HepG2 (cell line): ENCODE data around the gene XPO5. TPM values are rescaled to one million over a fixed set of nuclear protein-coding genes. Genes with fewer than 3 reads are reported as not detected.

Experiments used
- CBX2 ChIP-seq, 2 experiments: fragments of 200-600 bp in 1 of 2; sonication (generic); formaldehyde crosslinking in 1 of 2; IDR thresholded peaks; 2 replicates each; pipeline versions ENCODE4 v1.7.0 to v1.8.1; 2018 to 2022; ENCODE audit warnings: low read depth in 2 of 2, low read length in 1 of 2, mild to moderate bottlenecking in 1 of 2, missing genetic modification reagents in 1 of 2
- HDAC1 ChIP-seq: sonication (generic); formaldehyde crosslinking; IDR thresholded peaks from 2 replicates; pipeline ENCODE4 v1.5.1; 2020; ENCODE audit warnings: mild to moderate bottlenecking, missing genetic modification reagents
- HIVEP1 ChIP-seq: sonication (generic); formaldehyde crosslinking; IDR thresholded peaks from 2 replicates; pipeline ENCODE4 v1.4.0; 2020; ENCODE audit warnings: mild to moderate bottlenecking, missing genetic modification reagents
- HNRNPK ChIP-seq: fragments of 200-400 bp; formaldehyde crosslinking; IDR thresholded peaks from 2 replicates; pipeline ENCODE4 v1.6.1; 2018; ENCODE audit warnings: low read length, low read depth, moderate library complexity, mild to moderate bottlenecking; ENCODE audit not compliant: poor library complexity, severe bottlenecking
- IRF2 ChIP-seq: IDR thresholded peaks from 2 replicates; pipeline ENCODE4 v1.6.1; 2018; ENCODE audit warnings: missing genetic modification reagents, missing compliant biosample characterization
- RAD51 ChIP-seq: fragments of 450-650 bp; IDR thresholded peaks from 2 replicates; pipeline ENCODE4 v1.6.1; 2016; ENCODE audit warnings: borderline replicate concordance
- THYN1 ChIP-seq: sonication (generic); formaldehyde crosslinking; IDR thresholded peaks from 2 replicates; pipeline ENCODE4 v1.8.1; 2023; ENCODE audit warnings: low read depth, mild to moderate bottlenecking, moderate library complexity, missing genetic modification reagents, borderline replicate concordance
- TMF1 ChIP-seq: sonication (generic); formaldehyde crosslinking; IDR thresholded peaks from 2 replicates; pipeline ENCODE4 v1.8.1; 2022; ENCODE audit warnings: low read depth, missing genetic modification reagents
- TRIM24 ChIP-seq: sonication (generic); formaldehyde crosslinking; IDR thresholded peaks from 2 replicates; pipeline ENCODE4 v1.8.0; 2022; ENCODE audit warnings: mild to moderate bottlenecking, missing genetic modification reagents
- ZNF10 ChIP-seq: sonication (generic); formaldehyde crosslinking; IDR thresholded peaks from 2 replicates; pipeline ENCODE4 v1.4.0; 2020; ENCODE audit warnings: mild to moderate bottlenecking, low read depth, missing genetic modification reagents, borderline replicate concordance
- ZNF451 ChIP-seq: sonication (generic); formaldehyde crosslinking; IDR thresholded peaks from 2 replicates; pipeline ENCODE4 v1.5.0; 2020; ENCODE audit warnings: mild to moderate bottlenecking, missing genetic modification reagents
- ZNF496 ChIP-seq: sonication (generic); formaldehyde crosslinking; IDR thresholded peaks from 2 replicates; pipeline ENCODE4 v1.8.1; 2023; ENCODE audit warnings: mild to moderate bottlenecking, moderate library complexity, missing genetic modification reagents; ENCODE audit not compliant: insufficient replicate concordance
- ZNF616 ChIP-seq: sonication (generic); formaldehyde crosslinking; IDR thresholded peaks from 2 replicates; pipeline ENCODE4 v1.5.0; 2020; ENCODE audit warnings: low read depth, mild to moderate bottlenecking, missing genetic modification reagents
- ZNF720 ChIP-seq: sonication (generic); formaldehyde crosslinking; IDR thresholded peaks from 2 replicates; pipeline ENCODE4 v1.4.0; 2020; ENCODE audit warnings: missing genetic modification reagents
- ZNF780A ChIP-seq: sonication (generic); formaldehyde crosslinking; IDR thresholded peaks from 2 replicates; pipeline ENCODE4 v1.8.0; 2022; ENCODE audit warnings: mild to moderate bottlenecking, missing genetic modification reagents, moderate library complexity
- ZNF788 ChIP-seq: sonication (generic); formaldehyde crosslinking; IDR thresholded peaks from 2 replicates; pipeline ENCODE4 v1.5.0; 2020; ENCODE audit warnings: mild to moderate bottlenecking, missing genetic modification reagents, borderline replicate concordance
- ZNF792 ChIP-seq: IDR thresholded peaks from 2 replicates; pipeline ENCODE4 v1.6.1; 2016
- polyA plus RNA-seq, 8 experiments: library from polyadenylated mRNA; depleted of rRNA in 3 of 8; stranded (reverse) in 7 of 8; unstranded in 1 of 8; fragments of >200 nt; fragmentation: Illumina TruSeq in 4 of 8; extraction: Trizol in 4 of 8; gene quantifications; 2 replicates each; pipeline versions ENCODE4 v1.2.1 to v1.2.3, GENCODE V29; 2011 to 2016; ENCODE audit warnings: low read depth in 4 of 8, missing spikeins in 1 of 8, mixed read lengths in 1 of 8; ENCODE audit not compliant: insufficient read depth in 1 of 8
- total RNA-seq, 5 experiments: library from RNA; depleted of rRNA; stranded (reverse); fragments of >200 nt; fragmentation: Illumina TruSeq; extraction: Trizol; gene quantifications; 2 replicates each; pipeline ENCODE4 v1.2.3, GENCODE V29; 2016; ENCODE audit warnings: low read depth in 1 of 5
- TF ChIP-seq, protein P1 (sequence below): sonication (generic); formaldehyde crosslinking; IDR thresholded peaks from 2 replicates; pipeline ENCODE4 v1.8.1; 2023; ENCODE audit warnings: missing genetic modification reagents, mild to moderate bottlenecking, borderline replicate concordance
- TF ChIP-seq, protein P2 (sequence below): IDR thresholded peaks from 2 replicates; pipeline ENCODE4 v1.6.1; 2016; ENCODE audit warnings: control low read depth
- TF ChIP-seq, protein P3 (sequence below): sonication (generic); formaldehyde crosslinking; conservative IDR thresholded peaks from 2 replicates; pipeline ENCODE4 v1.4.0; 2020; ENCODE audit warnings: mild to moderate bottlenecking, missing genetic modification reagents, moderate library complexity
- TF ChIP-seq, protein P4 (sequence below): sonication (generic); formaldehyde crosslinking; conservative IDR thresholded peaks from 2 replicates; pipeline ENCODE4 v1.5.0; 2020; ENCODE audit warnings: missing genetic modification reagents
- TF ChIP-seq, protein P5 (sequence below): IDR thresholded peaks from 2 replicates; pipeline ENCODE4 v1.6.1; 2016; ENCODE audit warnings: missing biosample characterization, missing genetic modification reagents, low read depth

XPO5 gene
- total and polyA plus RNA-seq, 2 of the 13 experiments (the other 11 are each of a cell fraction or from before 2014, with no cell fraction given): 52.2 to 68.0 TPM

DNA sequence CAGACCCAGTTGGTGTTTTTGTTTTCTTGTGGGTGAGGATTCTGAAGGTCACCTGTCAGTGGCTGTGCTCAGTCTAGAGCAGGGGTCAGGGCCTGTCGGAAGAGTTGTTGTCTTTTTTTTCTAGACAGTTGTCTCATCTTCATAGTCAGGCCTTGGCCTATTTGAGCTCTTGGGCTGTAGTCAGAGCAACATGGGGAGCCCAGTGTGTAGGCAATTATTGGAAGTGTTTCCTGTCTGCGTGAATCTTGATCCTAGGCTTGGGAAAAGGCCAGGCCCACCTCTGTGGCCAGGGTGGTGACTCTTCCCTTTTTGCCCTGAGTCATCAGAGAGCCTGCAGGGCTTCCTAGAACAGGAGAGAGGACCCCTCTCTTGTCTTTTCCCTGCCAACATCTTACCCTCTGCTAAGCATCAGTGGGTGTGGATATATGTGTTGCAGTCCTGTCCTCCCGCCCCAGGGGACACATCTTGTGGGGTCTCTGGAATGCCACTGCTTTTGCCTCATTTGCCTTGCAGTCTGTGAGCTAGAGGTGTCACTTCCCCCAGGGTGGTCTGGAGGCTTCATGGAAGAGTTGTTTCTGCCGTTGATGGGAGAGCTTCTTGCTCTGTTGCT lies 87.1 kb downstream of the XPO5 start (continued):
- TF ChIP-seq, protein P1, sequence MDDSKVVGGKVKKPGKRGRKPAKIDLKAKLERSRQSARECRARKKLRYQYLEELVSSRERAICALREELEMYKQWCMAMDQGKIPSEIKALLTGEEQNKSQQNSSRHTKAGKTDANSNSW (CRISPR knock-in tag): no peak
- TF ChIP-seq ZNF792 (CRISPR knock-in tag) (no peak), TMF1 (CRISPR knock-in tag) (no peak), TRIM24 (CRISPR knock-in tag) (no peak), THYN1 (no peak), IRF2 (CRISPR knock-in tag) (peak; percentile 78), ZNF496 (no peak), ZNF10 (CRISPR knock-in tag) (no peak), HIVEP1 (CRISPR knock-in tag) (0 out of 2 replicates have a peak, but pooled peaks have one; percentile 58), ZNF788 (CRISPR knock-in tag) (no peak), ZNF616 (no peak), CBX2 (IDR thresholded peaks at IDR 0.05; ENCODE audit: low read depth, low read length) (no peak), CBX2 (CRISPR knock-in tag; IDR thresholded peaks at IDR 0.05; ENCODE audit: low read depth) (no peak), HNRNPK (no peak), RAD51 (no peak), ZNF720 (CRISPR knock-in tag) (no peak), ZNF451 (no peak), HDAC1 (CRISPR knock-in tag) (peak; percentile 60; the same call in 1 of the 2 replicates), ZNF780A (CRISPR knock-in tag) (no peak)
- TF ChIP-seq, protein P2, sequence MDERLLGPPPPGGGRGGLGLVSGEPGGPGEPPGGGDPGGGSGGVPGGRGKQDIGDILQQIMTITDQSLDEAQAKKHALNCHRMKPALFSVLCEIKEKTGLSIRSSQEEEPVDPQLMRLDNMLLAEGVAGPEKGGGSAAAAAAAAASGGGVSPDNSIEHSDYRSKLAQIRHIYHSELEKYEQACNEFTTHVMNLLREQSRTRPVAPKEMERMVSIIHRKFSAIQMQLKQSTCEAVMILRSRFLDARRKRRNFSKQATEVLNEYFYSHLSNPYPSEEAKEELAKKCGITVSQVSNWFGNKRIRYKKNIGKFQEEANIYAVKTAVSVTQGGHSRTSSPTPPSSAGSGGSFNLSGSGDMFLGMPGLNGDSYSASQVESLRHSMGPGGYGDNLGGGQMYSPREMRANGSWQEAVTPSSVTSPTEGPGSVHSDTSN (CRISPR knock-in tag): 0 out of 2 replicates have a peak, but pooled peaks have one; percentile 24
- TF ChIP-seq, protein P3, sequence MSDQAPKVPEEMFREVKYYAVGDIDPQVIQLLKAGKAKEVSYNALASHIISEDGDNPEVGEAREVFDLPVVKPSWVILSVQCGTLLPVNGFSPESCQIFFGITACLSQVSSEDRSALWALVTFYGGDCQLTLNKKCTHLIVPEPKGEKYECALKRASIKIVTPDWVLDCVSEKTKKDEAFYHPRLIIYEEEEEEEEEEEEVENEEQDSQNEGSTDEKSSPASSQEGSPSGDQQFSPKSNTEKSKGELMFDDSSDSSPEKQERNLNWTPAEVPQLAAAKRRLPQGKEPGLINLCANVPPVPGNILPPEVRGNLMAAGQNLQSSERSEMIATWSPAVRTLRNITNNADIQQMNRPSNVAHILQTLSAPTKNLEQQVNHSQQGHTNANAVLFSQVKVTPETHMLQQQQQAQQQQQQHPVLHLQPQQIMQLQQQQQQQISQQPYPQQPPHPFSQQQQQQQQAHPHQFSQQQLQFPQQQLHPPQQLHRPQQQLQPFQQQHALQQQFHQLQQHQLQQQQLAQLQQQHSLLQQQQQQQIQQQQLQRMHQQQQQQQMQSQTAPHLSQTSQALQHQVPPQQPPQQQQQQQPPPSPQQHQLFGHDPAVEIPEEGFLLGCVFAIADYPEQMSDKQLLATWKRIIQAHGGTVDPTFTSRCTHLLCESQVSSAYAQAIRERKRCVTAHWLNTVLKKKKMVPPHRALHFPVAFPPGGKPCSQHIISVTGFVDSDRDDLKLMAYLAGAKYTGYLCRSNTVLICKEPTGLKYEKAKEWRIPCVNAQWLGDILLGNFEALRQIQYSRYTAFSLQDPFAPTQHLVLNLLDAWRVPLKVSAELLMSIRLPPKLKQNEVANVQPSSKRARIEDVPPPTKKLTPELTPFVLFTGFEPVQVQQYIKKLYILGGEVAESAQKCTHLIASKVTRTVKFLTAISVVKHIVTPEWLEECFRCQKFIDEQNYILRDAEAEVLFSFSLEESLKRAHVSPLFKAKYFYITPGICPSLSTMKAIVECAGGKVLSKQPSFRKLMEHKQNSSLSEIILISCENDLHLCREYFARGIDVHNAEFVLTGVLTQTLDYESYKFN (CRISPR knock-in tag): peak; percentile 90
- TF ChIP-seq, protein P4, sequence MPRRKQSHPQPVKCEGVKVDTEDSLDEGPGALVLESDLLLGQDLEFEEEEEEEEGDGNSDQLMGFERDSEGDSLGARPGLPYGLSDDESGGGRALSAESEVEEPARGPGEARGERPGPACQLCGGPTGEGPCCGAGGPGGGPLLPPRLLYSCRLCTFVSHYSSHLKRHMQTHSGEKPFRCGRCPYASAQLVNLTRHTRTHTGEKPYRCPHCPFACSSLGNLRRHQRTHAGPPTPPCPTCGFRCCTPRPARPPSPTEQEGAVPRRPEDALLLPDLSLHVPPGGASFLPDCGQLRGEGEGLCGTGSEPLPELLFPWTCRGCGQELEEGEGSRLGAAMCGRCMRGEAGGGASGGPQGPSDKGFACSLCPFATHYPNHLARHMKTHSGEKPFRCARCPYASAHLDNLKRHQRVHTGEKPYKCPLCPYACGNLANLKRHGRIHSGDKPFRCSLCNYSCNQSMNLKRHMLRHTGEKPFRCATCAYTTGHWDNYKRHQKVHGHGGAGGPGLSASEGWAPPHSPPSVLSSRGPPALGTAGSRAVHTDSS (CRISPR knock-in tag): no peak
- TF ChIP-seq, protein P5, sequence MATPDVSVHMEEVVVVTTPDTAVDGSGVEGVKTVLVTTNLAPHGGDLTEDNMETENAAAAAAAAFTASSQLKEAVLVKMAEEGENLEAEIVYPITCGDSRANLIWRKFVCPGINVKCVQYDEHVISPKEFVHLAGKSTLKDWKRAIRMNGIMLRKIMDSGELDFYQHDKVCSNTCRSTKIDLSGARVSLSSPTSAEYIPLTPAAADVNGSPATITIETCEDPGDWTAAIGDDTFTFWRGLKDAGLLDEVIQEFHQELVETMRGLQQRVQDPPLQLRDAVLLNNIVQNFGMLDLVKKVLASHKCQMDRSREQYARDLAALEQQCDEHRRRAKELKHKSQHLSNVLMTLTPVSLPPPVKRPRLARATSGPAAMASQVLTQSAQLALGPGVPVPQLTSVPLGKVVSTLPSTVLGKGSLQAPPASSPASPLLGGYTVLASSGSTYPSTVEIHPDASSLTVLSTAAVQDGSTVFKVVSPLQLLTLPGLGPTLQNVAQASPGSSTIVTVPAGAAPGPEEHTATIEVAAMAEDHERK (CRISPR knock-in tag): no peak
